WTC11 (cell line): ENCODE results near the gene FAM193A. TPM values are rescaled to one million over a fixed set of nuclear protein-coding genes. Genes with fewer than 3 reads are reported as not detected.

Source experiments
- ATAC-seq: fragments of 200-7000 bp; cut with Tn5 transposase; 2 replicates; pipeline ENCODE4 v1.10.0; 2021; ENCODE audit warnings: mild to moderate bottlenecking, moderate library complexity
- CTCF ChIA-PET: fragments of 300-600 bp; sonication (Branson Sonifier 250); formaldehyde crosslinking; loops from one replicate; lab custom pipeline; 2021; ENCODE audit warnings: antibody characterized with exemption; lab: Charles Lee
- POLR2A ChIA-PET: fragments of 350-600 bp; sonication (Branson Sonifier 250); formaldehyde crosslinking; loops from one replicate; lab custom pipeline; 2021; ENCODE audit warnings: antibody characterized with exemption; lab: Charles Lee
- DNase-seq: peaks from one replicate; pipeline ENCODE4 v3.0.0; 2021; ENCODE audit warnings: low spot score
- H3K27ac Mint-ChIP-seq: 2 replicates; pipeline ENCODE4 v1.8.0; 2021; ENCODE audit warnings: mixed read lengths
- H3K27me3 Mint-ChIP-seq: 2 replicates; pipeline ENCODE4 v1.8.0; 2021; ENCODE audit warnings: low read depth, mild to moderate bottlenecking, moderate library complexity, mixed read lengths
- H3K36me3 Mint-ChIP-seq: 2 replicates; pipeline ENCODE4 v1.8.0; 2021; ENCODE audit warnings: mixed read lengths
- H3K4me1 Mint-ChIP-seq: 2 replicates; pipeline ENCODE4 v1.8.0; 2022; ENCODE audit warnings: mixed read lengths
- H3K4me3 Mint-ChIP-seq: 2 replicates; pipeline ENCODE4 v1.8.0; 2021; ENCODE audit warnings: mild to moderate bottlenecking, moderate library complexity, mixed read lengths
- H3K9me3 Mint-ChIP-seq: 2 replicates; pipeline ENCODE4 v1.8.0; 2021; ENCODE audit warnings: mixed read lengths
- ATF1 ChIP-seq: sonication (generic); formaldehyde crosslinking; IDR thresholded peaks from 2 replicates; pipeline ENCODE4 v1.8.1; 2023; ENCODE audit warnings: mild to moderate bottlenecking, moderate library complexity, missing genetic modification reagents
- CREM ChIP-seq: sonication (generic); formaldehyde crosslinking; IDR thresholded peaks from 2 replicates; pipeline ENCODE4 v1.8.1; 2022; ENCODE audit warnings: mild to moderate bottlenecking, missing genetic modification reagents, moderate library complexity
- FOXK1 ChIP-seq: sonication (generic); formaldehyde crosslinking; IDR thresholded peaks from 2 replicates; pipeline ENCODE4 v1.8.0; 2022; ENCODE audit warnings: mild to moderate bottlenecking, moderate library complexity, missing genetic modification reagents
- HMGA2 ChIP-seq: fragments of 250-450 bp; sonication (Bioruptor Pico); IDR thresholded peaks from 2 replicates; pipeline ENCODE4 v1.4.0; 2021; ENCODE audit warnings: mild to moderate bottlenecking, moderate library complexity
- JAZF1 ChIP-seq: fragments of 250-450 bp; sonication (Bioruptor Pico); IDR thresholded peaks from 2 replicates; pipeline ENCODE4 v1.9.0; 2021; ENCODE audit warnings: moderate library complexity, mild to moderate bottlenecking, inconsistent platforms
- SMAD3 ChIP-seq: sonication (generic); formaldehyde crosslinking; IDR thresholded peaks from 2 replicates; pipeline ENCODE4 v1.8.0; 2022; ENCODE audit warnings: missing genetic modification reagents, mild to moderate bottlenecking, borderline replicate concordance
- SMAD4 ChIP-seq: sonication (generic); formaldehyde crosslinking; IDR thresholded peaks from 2 replicates; pipeline ENCODE4 v1.8.0; 2022; ENCODE audit warnings: mild to moderate bottlenecking, missing genetic modification reagents
- TCF7 ChIP-seq: sonication (generic); formaldehyde crosslinking; IDR thresholded peaks from 2 replicates; pipeline ENCODE4 v1.8.0; 2022; ENCODE audit warnings: mild to moderate bottlenecking, low read depth, missing genetic modification reagents, moderate library complexity
- ZNF121 ChIP-seq: sonication (generic); formaldehyde crosslinking; IDR thresholded peaks from 2 replicates; pipeline ENCODE4 v1.8.0; 2023; ENCODE audit warnings: missing genetic modification reagents
- ZNF232 ChIP-seq: sonication (generic); formaldehyde crosslinking; IDR thresholded peaks from 2 replicates; pipeline ENCODE4 v1.8.0; 2022; ENCODE audit warnings: mild to moderate bottlenecking, missing genetic modification reagents
- total RNA-seq: library from RNA; stranded (reverse); gene quantifications from 3 replicates; pipeline ENCODE4 v1.2.3, GENCODE V29; 2021
- TF ChIP-seq, protein P1 (sequence below): fragments of 250-450 bp; sonication (Bioruptor Pico); IDR thresholded peaks from 2 replicates; pipeline ENCODE4 v1.9.0; 2021; ENCODE audit warnings: mild to moderate bottlenecking, borderline replicate concordance
- TF ChIP-seq, protein P2 (sequence below): fragments of 250-450 bp; sonication (Bioruptor Pico); IDR thresholded peaks from 2 replicates; pipeline ENCODE4 v1.8.0; 2021; ENCODE audit warnings: mild to moderate bottlenecking
- TF ChIP-seq, protein P3 (sequence below): sonication (generic); formaldehyde crosslinking; IDR thresholded peaks from 2 replicates; pipeline ENCODE4 v1.8.1; 2023; ENCODE audit warnings: mild to moderate bottlenecking, missing genetic modification reagents, moderate library complexity
- TF ChIP-seq, protein P4 (sequence below): sonication (generic); formaldehyde crosslinking; conservative IDR thresholded peaks from 2 replicates; pipeline ENCODE4 v1.8.1; 2023; ENCODE audit warnings: mild to moderate bottlenecking, low read depth, missing genetic modification reagents, moderate library complexity
- TF ChIP-seq, protein P5 (sequence below): sonication (generic); formaldehyde crosslinking; IDR thresholded peaks from 2 replicates; pipeline ENCODE4 v1.8.1; 2022; ENCODE audit warnings: mild to moderate bottlenecking, missing genetic modification reagents, moderate library complexity, borderline replicate concordance
- TF ChIP-seq, protein P6 (sequence below): sonication (generic); formaldehyde crosslinking; conservative IDR thresholded peaks from 2 replicates; pipeline ENCODE4 v1.8.1; 2022; ENCODE audit warnings: mild to moderate bottlenecking, missing genetic modification reagents
- TF ChIP-seq, protein P7 (sequence below): fragments of 250-450 bp; sonication (Bioruptor Pico); IDR thresholded peaks from 2 replicates; pipeline ENCODE4 v2.1.2; 2022; ENCODE audit warnings: mild to moderate bottlenecking, moderate library complexity
- TF ChIP-seq, protein P8 (sequence below): sonication (generic); formaldehyde crosslinking; IDR thresholded peaks from 2 replicates; pipeline ENCODE4 v1.8.1; 2023; ENCODE audit warnings: mild to moderate bottlenecking, moderate library complexity, missing genetic modification reagents

FAM193A gene
- total RNA-seq, 1 experiment from 2014 or later: 28.1 TPM

DNA sequence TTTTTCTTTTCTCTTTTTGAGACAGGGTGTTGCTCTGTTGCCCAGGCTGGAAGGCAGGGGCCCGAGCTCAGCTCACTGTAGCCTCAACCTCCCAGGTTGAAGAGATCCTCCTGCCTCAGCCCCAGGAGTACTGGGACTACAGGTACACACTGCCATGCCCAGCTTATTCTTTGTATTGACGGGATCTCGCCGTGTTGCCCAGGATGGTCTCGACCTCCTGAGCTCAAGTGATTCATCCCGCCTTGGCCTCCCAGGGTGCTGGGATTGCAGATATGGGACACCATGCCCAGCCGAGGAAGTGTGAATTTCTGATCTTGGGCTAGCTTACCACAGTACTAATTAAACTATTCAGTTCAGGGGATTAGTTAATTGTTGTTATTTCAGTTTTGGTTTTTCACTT is 28.6 kb upstream of the FAM193A start:
- no peak for ATAC-seq
- TF ChIP-seq, protein P1, sequence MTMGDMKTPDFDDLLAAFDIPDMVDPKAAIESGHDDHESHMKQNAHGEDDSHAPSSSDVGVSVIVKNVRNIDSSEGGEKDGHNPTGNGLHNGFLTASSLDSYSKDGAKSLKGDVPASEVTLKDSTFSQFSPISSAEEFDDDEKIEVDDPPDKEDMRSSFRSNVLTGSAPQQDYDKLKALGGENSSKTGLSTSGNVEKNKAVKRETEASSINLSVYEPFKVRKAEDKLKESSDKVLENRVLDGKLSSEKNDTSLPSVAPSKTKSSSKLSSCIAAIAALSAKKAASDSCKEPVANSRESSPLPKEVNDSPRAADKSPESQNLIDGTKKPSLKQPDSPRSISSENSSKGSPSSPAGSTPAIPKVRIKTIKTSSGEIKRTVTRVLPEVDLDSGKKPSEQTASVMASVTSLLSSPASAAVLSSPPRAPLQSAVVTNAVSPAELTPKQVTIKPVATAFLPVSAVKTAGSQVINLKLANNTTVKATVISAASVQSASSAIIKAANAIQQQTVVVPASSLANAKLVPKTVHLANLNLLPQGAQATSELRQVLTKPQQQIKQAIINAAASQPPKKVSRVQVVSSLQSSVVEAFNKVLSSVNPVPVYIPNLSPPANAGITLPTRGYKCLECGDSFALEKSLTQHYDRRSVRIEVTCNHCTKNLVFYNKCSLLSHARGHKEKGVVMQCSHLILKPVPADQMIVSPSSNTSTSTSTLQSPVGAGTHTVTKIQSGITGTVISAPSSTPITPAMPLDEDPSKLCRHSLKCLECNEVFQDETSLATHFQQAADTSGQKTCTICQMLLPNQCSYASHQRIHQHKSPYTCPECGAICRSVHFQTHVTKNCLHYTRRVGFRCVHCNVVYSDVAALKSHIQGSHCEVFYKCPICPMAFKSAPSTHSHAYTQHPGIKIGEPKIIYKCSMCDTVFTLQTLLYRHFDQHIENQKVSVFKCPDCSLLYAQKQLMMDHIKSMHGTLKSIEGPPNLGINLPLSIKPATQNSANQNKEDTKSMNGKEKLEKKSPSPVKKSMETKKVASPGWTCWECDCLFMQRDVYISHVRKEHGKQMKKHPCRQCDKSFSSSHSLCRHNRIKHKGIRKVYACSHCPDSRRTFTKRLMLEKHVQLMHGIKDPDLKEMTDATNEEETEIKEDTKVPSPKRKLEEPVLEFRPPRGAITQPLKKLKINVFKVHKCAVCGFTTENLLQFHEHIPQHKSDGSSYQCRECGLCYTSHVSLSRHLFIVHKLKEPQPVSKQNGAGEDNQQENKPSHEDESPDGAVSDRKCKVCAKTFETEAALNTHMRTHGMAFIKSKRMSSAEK: no peak
- TF ChIP-seq FOXK1 (CRISPR knock-in tag) (no peak), ZNF232 (no peak), ZNF121 (CRISPR knock-in tag) (peak; percentile 66; the same call in 1 of the 2 replicates), TCF7 (CRISPR knock-in tag) (no peak)
- TF ChIP-seq, protein P2, sequence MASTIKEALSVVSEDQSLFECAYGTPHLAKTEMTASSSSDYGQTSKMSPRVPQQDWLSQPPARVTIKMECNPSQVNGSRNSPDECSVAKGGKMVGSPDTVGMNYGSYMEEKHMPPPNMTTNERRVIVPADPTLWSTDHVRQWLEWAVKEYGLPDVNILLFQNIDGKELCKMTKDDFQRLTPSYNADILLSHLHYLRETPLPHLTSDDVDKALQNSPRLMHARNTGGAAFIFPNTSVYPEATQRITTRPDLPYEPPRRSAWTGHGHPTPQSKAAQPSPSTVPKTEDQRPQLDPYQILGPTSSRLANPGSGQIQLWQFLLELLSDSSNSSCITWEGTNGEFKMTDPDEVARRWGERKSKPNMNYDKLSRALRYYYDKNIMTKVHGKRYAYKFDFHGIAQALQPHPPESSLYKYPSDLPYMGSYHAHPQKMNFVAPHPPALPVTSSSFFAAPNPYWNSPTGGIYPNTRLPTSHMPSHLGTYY (CRISPR knock-in tag): no peak
- TF ChIP-seq, protein P3, sequence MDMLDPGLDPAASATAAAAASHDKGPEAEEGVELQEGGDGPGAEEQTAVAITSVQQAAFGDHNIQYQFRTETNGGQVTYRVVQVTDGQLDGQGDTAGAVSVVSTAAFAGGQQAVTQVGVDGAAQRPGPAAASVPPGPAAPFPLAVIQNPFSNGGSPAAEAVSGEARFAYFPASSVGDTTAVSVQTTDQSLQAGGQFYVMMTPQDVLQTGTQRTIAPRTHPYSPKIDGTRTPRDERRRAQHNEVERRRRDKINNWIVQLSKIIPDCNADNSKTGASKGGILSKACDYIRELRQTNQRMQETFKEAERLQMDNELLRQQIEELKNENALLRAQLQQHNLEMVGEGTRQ (CRISPR knock-in tag): no peak
- TF ChIP-seq, protein P4, sequence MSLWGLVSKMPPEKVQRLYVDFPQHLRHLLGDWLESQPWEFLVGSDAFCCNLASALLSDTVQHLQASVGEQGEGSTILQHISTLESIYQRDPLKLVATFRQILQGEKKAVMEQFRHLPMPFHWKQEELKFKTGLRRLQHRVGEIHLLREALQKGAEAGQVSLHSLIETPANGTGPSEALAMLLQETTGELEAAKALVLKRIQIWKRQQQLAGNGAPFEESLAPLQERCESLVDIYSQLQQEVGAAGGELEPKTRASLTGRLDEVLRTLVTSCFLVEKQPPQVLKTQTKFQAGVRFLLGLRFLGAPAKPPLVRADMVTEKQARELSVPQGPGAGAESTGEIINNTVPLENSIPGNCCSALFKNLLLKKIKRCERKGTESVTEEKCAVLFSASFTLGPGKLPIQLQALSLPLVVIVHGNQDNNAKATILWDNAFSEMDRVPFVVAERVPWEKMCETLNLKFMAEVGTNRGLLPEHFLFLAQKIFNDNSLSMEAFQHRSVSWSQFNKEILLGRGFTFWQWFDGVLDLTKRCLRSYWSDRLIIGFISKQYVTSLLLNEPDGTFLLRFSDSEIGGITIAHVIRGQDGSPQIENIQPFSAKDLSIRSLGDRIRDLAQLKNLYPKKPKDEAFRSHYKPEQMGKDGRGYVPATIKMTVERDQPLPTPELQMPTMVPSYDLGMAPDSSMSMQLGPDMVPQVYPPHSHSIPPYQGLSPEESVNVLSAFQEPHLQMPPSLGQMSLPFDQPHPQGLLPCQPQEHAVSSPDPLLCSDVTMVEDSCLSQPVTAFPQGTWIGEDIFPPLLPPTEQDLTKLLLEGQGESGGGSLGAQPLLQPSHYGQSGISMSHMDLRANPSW: no peak
- TF ChIP-seq, all 79 proteins: peak for 1
- no peak for DNase-seq
- Mint-ChIP-seq H3K4me1 (no peaks in the 10 kb centered on the region), H3K36me3 (peaks cover 65% of the 10 kb centered on the region), H3K4me3 (no peak overlapping the region), H3K27ac (peak overlapping the region; percentile 76; the same call in 1 of the 2 replicates), H3K27me3 (no peaks in the 10 kb centered on the region), H3K9me3 (no peaks in the 10 kb centered on the region)
- ChIA-PET POLR2A (no interaction called here), CTCF (interaction anchor here (0.7 kb wide), 1 partner anchor 13 kb away, joined by 6 read pairs; no protein-coding TSS in a partner anchor)

DNA sequence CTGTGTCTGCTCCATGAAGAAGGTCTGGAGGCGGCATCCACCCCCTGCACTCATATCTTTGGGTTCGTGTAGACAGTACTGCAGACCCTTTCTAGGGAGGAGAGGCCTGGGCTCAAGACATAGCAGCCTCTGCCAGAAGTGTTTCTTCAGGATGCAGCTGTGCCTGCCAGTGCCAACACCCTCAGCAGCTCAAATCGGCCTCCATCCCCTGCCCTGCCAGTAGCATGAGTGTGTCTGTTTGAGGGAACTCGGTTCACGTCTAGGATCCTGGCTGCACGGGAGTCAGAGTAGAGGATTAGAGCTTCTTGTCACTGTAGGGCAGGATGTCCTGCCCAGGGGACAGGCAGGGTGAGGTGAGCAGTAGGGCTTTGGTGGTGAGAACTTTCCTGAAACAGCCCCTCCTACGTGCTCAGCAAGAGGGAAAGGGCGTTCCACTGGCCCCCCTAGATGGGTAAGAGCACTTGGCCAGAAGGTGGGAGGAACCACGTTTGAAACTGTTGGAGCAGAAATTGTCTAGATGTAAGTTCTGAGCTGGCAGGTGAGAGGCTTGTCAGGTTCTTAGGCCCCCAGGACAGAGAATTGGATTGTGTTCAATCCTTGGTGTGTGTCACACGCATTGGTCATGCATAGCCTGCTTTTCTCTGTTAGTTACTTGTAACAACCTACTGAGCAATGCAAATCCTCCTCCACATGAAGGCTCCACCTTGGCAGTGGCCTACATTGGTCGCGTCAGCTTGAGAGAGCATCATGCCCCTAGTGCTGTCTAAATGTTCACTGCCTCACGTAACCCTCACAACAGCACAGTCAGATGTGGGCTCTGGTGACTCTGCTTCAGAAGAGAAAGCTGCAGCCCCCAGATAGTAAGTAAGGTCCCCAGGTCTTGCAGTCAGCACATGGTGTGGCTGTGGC is 25.8 kb upstream of the FAM193A start:
- DNase-seq (no peak), ATAC-seq (no peak)
- Mint-ChIP-seq H3K9me3 (no peaks in the 10 kb centered on the region), H3K36me3 (peaks cover 77% of the 10 kb centered on the region), H3K4me3 (no peak overlapping the region), H3K4me1 (no peaks in the 10 kb centered on the region), H3K27me3 (no peaks in the 10 kb centered on the region), H3K27ac (no peak overlapping the region)
- ChIA-PET POLR2A (no interaction called here), CTCF (no interaction called here)
- TF ChIP-seq, protein P5, sequence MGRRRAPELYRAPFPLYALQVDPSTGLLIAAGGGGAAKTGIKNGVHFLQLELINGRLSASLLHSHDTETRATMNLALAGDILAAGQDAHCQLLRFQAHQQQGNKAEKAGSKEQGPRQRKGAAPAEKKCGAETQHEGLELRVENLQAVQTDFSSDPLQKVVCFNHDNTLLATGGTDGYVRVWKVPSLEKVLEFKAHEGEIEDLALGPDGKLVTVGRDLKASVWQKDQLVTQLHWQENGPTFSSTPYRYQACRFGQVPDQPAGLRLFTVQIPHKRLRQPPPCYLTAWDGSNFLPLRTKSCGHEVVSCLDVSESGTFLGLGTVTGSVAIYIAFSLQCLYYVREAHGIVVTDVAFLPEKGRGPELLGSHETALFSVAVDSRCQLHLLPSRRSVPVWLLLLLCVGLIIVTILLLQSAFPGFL (CRISPR knock-in tag): no peak
- TF ChIP-seq HMGA2 (CRISPR knock-in tag) (no peak), ATF1 (CRISPR knock-in tag) (no peak), SMAD3 (CRISPR knock-in tag) (no peak), SMAD4 (CRISPR knock-in tag) (no peak), JAZF1 (no peak), CREM (no peak), ZNF121 (CRISPR knock-in tag) (no peak)
- TF ChIP-seq, protein P6, sequence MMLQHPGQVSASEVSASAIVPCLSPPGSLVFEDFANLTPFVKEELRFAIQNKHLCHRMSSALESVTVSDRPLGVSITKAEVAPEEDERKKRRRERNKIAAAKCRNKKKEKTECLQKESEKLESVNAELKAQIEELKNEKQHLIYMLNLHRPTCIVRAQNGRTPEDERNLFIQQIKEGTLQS (CRISPR knock-in tag): no peak
- TF ChIP-seq, protein P7, sequence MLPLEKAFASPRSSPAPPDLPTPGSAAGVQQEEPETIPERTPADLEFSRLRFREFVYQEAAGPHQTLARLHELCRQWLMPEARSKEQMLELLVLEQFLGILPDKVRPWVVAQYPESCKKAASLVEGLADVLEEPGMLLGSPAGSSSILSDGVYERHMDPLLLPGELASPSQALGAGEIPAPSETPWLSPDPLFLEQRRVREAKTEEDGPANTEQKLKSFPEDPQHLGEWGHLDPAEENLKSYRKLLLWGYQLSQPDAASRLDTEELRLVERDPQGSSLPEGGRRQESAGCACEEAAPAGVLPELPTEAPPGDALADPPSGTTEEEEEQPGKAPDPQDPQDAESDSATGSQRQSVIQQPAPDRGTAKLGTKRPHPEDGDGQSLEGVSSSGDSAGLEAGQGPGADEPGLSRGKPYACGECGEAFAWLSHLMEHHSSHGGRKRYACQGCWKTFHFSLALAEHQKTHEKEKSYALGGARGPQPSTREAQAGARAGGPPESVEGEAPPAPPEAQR (CRISPR knock-in tag): no peak
- TF ChIP-seq, protein P8, sequence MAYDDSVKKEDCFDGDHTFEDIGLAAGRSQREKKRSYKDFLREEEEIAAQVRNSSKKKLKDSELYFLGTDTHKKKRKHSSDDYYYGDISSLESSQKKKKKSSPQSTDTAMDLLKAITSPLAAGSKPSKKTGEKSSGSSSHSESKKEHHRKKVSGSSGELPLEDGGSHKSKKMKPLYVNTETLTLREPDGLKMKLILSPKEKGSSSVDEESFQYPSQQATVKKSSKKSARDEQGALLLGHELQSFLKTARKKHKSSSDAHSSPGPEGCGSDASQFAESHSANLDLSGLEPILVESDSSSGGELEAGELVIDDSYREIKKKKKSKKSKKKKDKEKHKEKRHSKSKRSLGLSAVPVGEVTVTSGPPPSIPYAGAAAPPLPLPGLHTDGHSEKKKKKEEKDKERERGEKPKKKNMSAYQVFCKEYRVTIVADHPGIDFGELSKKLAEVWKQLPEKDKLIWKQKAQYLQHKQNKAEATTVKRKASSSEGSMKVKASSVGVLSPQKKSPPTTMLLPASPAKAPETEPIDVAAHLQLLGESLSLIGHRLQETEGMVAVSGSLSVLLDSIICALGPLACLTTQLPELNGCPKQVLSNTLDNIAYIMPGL (CRISPR knock-in tag): no peak
